A673 (cell line): ENCODE measurements around the gene CSGALNACT2.

Experiments used
- CTCF ChIP-seq: fragments of 300-800, 200-600 bp; sonication (generic); conservative IDR thresholded peaks from 2 replicates; pipeline ENCODE4 v1.5.1; 2017; ENCODE audit warnings: low read depth, mild to moderate bottlenecking, antibody characterized with exemption, low read length, moderate library complexity, mixed read lengths
- EZH2 ChIP-seq: fragments of 200-600 bp; sonication (generic); IDR thresholded peaks from 2 replicates; pipeline ENCODE4 v1.6.1; 2017; ENCODE audit warnings: borderline replicate concordance, low read depth, mild to moderate bottlenecking, mixed read lengths, antibody characterized with exemption, low read length; ENCODE audit not compliant: poor library complexity, severe bottlenecking

GRCh38 chr10:43110338-43111071 is 27.7 kb upstream of the CSGALNACT2 start:
- no peak for TF ChIP-seq CTCF
- no peak for TF ChIP-seq EZH2
